Activated T-cell treated with anti-CD3 and anti-CD28 coated beads, Interleukin-2, amount 50 U/mL, for 24 hours (primary cell): ENCODE results near the gene SPTY2D1.
"Not testable (repeated sequence)": the region's sequence is repeated elsewhere in the genome, so short reads cannot be mapped to it uniquely, and the experiment has no call there.

Experiments used
- DNase-seq: peaks from one replicate; pipeline ENCODE4 v3.0.0-alpha.2; 2020
- H3K27ac Mint-ChIP-seq: 2 replicates; pipeline ENCODE4 v1.8.0; 2020; ENCODE audit warnings: mild to moderate bottlenecking, mixed read lengths
- H3K27me3 Mint-ChIP-seq: 2 replicates; pipeline ENCODE4 v1.8.0; 2020; ENCODE audit warnings: mixed read lengths
- H3K36me3 Mint-ChIP-seq: 2 replicates; pipeline ENCODE4 v1.8.0; 2020; ENCODE audit warnings: low read depth, mixed read lengths
- H3K4me1 Mint-ChIP-seq: 2 replicates; pipeline ENCODE4 v1.8.0; 2020; ENCODE audit warnings: low read depth, mixed read lengths
- H3K4me3 Mint-ChIP-seq: 2 replicates; pipeline ENCODE4 v1.8.0; 2020; ENCODE audit warnings: mild to moderate bottlenecking, moderate library complexity, mixed read lengths
- H3K9me3 Mint-ChIP-seq: 2 replicates; pipeline ENCODE4 v1.8.0; 2020; ENCODE audit warnings: mixed read lengths

The SPTY2D1 gene

DNA sequence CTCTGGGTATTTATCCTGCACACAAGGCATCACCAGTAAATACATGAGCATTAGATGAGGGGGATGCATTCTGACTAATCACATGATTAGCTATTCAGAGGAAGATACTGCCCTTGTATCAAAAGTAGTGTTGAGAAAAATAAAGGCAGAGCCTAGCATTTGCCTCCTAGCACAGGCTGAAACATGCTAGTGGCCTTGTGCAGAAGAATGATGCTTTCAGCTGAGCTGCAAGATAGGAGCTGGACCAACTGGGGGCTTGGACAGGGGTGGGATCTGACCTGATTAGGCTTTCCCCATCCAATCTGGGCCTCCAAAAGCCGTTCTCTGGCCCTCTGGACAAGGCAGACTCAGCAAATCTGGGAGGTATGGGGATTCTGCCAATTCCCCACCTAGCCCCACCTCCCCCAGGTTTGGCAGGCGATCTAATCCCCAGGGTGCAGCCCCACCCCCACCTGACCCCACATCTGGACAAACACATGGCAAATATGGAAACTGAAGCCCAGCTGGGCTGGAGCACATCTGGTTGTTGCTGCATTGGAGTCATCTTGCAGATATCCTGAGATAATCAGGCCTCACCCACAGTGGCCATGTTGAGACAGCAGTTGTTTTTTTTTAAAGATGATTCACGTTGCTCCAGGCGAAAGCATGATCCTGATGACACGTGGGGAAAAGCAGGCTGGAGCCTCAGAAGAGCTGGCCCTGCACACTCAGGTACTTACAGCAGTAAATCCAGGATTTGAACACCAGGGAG, 39.0 kb downstream of the SPTY2D1 start:
- peaks cover 5% of the 10 kb centered on the region for H3K36me3 Mint-ChIP-seq
- DNase-seq = no peak
- H3K4me3 Mint-ChIP-seq = no peak overlapping the region
- H3K4me1 Mint-ChIP-seq = peaks cover 3% of the 10 kb centered on the region
- H3K27me3 Mint-ChIP-seq = no peaks in the 10 kb centered on the region
- H3K9me3 Mint-ChIP-seq = no peaks in the 10 kb centered on the region
- H3K27ac Mint-ChIP-seq = no peak overlapping the region

DNA sequence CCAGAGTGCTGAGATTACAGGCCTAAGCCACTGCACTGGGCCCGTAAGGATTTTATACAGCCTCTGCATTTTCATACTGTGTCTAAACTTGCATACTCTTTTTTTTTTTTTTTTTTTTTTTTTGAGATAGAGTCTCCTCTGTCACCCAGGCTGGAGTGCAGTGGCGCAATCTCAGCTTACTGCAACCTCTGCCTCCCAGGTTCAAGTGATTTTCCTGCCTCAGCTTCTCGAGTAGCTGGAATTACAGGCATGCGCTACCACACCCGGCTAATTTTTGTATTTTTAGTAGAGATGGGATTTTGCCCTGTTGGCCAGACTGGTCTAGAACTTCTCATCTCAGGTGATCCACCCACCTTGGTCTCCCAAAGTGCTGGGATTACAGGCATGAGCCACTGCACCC, 40.1 kb downstream of the SPTY2D1 start:
- H3K36me3 Mint-ChIP-seq, H3K27ac Mint-ChIP-seq, H3K4me3 Mint-ChIP-seq, H3K9me3 Mint-ChIP-seq, H3K4me1 Mint-ChIP-seq, DNase-seq, H3K27me3 Mint-ChIP-seq: not testable (repeated sequence)

- Mint-ChIP-seq H3K36me3 (no peaks in the 10 kb centered on the region), H3K27ac (peak overlapping the region; percentile 0)
Measured at GRCh38 chr11:18590571-18590970, 43.6 kb downstream of the SPTY2D1 start.

GRCh38 chr11:18588297-18589252, 45.6 kb downstream of the SPTY2D1 start, which contains the start of gene UEVLD:
Gene UEVLD, minus strand, starts transcription at chr11:18588734. Its CDS starts 80 bp downstream, at chr11:18588654.
- Mint-ChIP-seq H3K4me3 (no peak within 1 kb of the TSS), H3K4me1 (peaks cover 3% of the 10 kb centered on the region), H3K9me3 (no peaks in the 10 kb centered on the region), H3K36me3 (peaks cover 3% of the 10 kb centered on the region), H3K27ac (no peak within 1 kb of the TSS), H3K27me3 (no peaks in the 10 kb centered on the region)
- DNase-seq = peak; percentile 83

More at GRCh38 chr11:18590571-18590970, 43.6 kb downstream of the SPTY2D1 start:
- H3K27me3 Mint-ChIP-seq = no peaks in the 10 kb centered on the region
- peak overlapping the region; percentile 1 for H3K4me3 Mint-ChIP-seq
- H3K4me1 Mint-ChIP-seq = peaks cover 3% of the 10 kb centered on the region
- no peaks in the 10 kb centered on the region for H3K9me3 Mint-ChIP-seq
- DNase-seq = no peak

DNA sequence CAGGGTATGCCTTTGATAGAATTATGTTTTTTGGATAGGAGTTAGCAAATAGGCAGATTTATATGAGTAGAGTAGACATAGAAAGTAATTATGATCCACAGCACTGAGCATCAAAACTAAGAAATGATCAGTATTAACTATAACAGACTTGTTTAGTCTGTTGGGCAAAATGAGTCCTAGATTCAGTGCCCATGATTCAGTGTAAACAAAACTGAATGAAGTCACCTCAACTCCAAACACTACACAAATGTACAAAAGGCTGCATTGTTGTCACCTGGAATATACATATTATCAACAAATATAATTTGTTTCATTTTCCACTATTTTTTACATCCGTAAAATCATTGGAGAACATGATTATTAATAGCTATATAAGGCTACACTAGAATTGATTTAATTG, 52.3 kb downstream of the SPTY2D1 start:
- Mint-ChIP-seq H3K27me3 (no peaks in the 10 kb centered on the region), H3K4me1 (peaks cover 18% of the 10 kb centered on the region), H3K36me3 (peaks cover 23% of the 10 kb centered on the region), H3K27ac (no peak overlapping the region), H3K9me3 (no peaks in the 10 kb centered on the region), H3K4me3 (no peak overlapping the region)
- DNase-seq = no peak

GRCh38 chr11:18580113-18580766, 53.9 kb downstream of the SPTY2D1 start:
- no peak for DNase-seq
- H3K27ac Mint-ChIP-seq = no peak overlapping the region
- no peak overlapping the region for H3K4me3 Mint-ChIP-seq
- no peaks in the 10 kb centered on the region for H3K9me3 Mint-ChIP-seq
- no peaks in the 10 kb centered on the region for H3K27me3 Mint-ChIP-seq
- H3K4me1 Mint-ChIP-seq = peaks cover 19% of the 10 kb centered on the region
- H3K36me3 Mint-ChIP-seq = peaks cover 35% of the 10 kb centered on the region

GRCh38 chr11:18578975-18579598, 55.1 kb downstream of the SPTY2D1 start:
- Mint-ChIP-seq H3K36me3 (peaks cover 45% of the 10 kb centered on the region), H3K9me3 (no peaks in the 10 kb centered on the region), H3K27ac (peak overlapping the region; percentile 60), H3K27me3 (no peaks in the 10 kb centered on the region), H3K4me1 (peaks cover 19% of the 10 kb centered on the region), H3K4me3 (peak overlapping the region; percentile 47)
- no peak for DNase-seq

DNA sequence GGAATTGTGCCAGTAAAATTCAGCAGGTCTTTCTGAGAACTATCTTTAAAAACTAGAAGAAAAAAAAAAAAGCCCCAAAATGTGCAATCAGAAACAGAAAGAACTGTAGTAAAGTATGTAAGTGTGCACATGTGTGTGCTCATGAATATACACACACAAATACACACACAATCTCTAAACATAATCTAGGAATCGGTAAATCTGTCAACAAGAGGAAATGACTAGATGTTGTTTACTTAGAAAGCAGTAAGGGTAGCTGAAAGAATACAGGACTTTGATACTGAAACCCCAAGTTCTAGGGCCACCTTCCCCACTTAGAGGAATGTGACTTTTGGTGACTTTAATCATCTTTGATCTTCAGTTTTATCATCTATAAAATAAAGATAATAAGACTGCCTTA, 58.8 kb downstream of the SPTY2D1 start:
- no peak overlapping the region for H3K27ac Mint-ChIP-seq
- peaks cover 19% of the 10 kb centered on the region for H3K4me1 Mint-ChIP-seq

GRCh38 chr11:18567081-18567480, 67.1 kb downstream of the SPTY2D1 start:
- Mint-ChIP-seq H3K9me3 (no peaks in the 10 kb centered on the region), H3K27me3 (no peaks in the 10 kb centered on the region), H3K4me3 (no peak overlapping the region), H3K4me1 (no peaks in the 10 kb centered on the region), H3K27ac (no peak overlapping the region), H3K36me3 (peaks cover 52% of the 10 kb centered on the region)
- no peak for DNase-seq

More for the DNA sequence above, 58.8 kb downstream of the SPTY2D1 start:
- no peak overlapping the region for H3K4me3 Mint-ChIP-seq
- H3K36me3 Mint-ChIP-seq = peaks cover 68% of the 10 kb centered on the region
- no peak for DNase-seq
- H3K9me3 Mint-ChIP-seq = no peaks in the 10 kb centered on the region
- no peaks in the 10 kb centered on the region for H3K27me3 Mint-ChIP-seq

DNA sequence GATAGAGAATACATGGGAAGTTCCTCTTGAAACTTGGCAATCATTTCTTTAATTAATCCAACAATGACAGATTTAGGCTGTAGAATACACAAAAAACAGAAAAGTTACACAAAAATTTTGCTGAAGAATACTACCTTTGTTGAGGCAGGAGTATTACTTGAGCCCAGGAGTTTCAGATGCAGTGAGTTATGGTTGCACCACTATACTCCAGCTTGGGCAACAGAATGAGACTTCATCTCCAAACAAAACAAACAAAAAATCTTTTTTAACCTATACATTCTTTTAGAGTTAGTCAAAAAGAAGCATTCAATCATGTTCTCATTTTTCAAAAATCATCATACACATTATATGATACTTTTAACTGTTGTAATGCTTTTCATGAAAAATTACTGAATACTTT, 67.7 kb downstream of the SPTY2D1 start:
- no peaks in the 10 kb centered on the region for H3K9me3 Mint-ChIP-seq
- no peak for DNase-seq
- H3K4me3 Mint-ChIP-seq = no peak overlapping the region
- H3K27ac Mint-ChIP-seq = no peak overlapping the region
- H3K4me1 Mint-ChIP-seq = no peaks in the 10 kb centered on the region
- no peaks in the 10 kb centered on the region for H3K27me3 Mint-ChIP-seq
- H3K36me3 Mint-ChIP-seq = peaks cover 53% of the 10 kb centered on the region

- H3K4me1 Mint-ChIP-seq = no peaks in the 10 kb centered on the region
- H3K4me3 Mint-ChIP-seq = no peak overlapping the region
- H3K9me3 Mint-ChIP-seq = no peaks in the 10 kb centered on the region
- no peak for DNase-seq
- H3K27me3 Mint-ChIP-seq = no peaks in the 10 kb centered on the region
- no peak overlapping the region for H3K27ac Mint-ChIP-seq
- H3K36me3 Mint-ChIP-seq = peaks cover 51% of the 10 kb centered on the region
Measured at GRCh38 chr11:18564149-18564548, 70.0 kb downstream of the SPTY2D1 start.

DNA sequence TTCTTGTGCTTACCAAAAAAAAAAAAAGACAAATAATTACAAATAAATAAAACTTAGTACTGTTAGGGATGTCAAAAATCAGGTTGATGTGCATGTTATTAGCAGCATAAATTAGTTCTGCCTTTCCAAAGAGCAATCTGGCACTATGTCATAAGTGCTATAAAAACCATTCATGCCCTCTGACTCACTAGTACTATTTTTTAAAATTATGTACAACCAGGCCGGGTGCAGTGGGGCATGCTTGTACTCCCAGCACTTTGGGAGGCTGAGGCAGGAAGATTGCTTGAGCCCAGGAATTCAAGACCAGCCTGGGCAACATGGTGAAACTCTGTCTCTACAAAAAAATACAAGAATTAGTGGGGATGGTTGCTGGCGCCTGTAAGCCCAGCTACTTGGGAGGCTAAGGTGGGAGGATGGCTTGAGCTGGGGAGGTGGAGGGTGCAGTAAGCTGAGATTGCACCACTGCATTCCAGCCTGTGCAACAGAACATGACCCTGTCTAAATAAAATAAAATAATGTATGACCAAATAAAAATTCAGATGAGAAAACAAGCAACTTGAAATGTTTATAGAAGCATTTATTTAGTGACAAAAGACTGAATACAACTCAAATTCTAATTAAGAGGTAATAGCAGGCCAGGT, 70.9 kb downstream of the SPTY2D1 start:
- DNase-seq = no peak
- Mint-ChIP-seq H3K27ac (no peak overlapping the region), H3K4me3 (no peak overlapping the region), H3K4me1 (no peaks in the 10 kb centered on the region), H3K27me3 (no peaks in the 10 kb centered on the region), H3K9me3 (no peaks in the 10 kb centered on the region), H3K36me3 (peaks cover 50% of the 10 kb centered on the region)
